Trophoblast cell (in vitro differentiated cells and primary cell): ENCODE measurements around the gene CACNA1C.

Experiments
- DNase-seq, 2 donors: peaks; one replicate each; pipeline ENCODE4 v3.0.0-alpha.2; 2016
- H2AFZ ChIP-seq: 2 replicates; pipeline ENCODE4 v1.6.1; 2013; ENCODE audit warnings: low read length, moderate library complexity, mild to moderate bottlenecking; ENCODE audit not compliant: insufficient read depth, poor library complexity
- H2AK5ac ChIP-seq: 2 replicates; pipeline ENCODE4 v1.6.1; 2013; ENCODE audit warnings: mild to moderate bottlenecking, low read length
- H2BK120ac ChIP-seq: 2 replicates; pipeline ENCODE4 v1.6.1; 2013; ENCODE audit warnings: low read length, mild to moderate bottlenecking, moderate library complexity; ENCODE audit not compliant: insufficient read depth, poor library complexity
- H2BK12ac ChIP-seq: 2 replicates; pipeline ENCODE4 v1.6.1; 2013; ENCODE audit warnings: mild to moderate bottlenecking, low read length, moderate library complexity
- H2BK5ac ChIP-seq: 2 replicates; pipeline ENCODE4 v1.6.1; 2013; ENCODE audit warnings: low read length, low read depth, moderate library complexity, mild to moderate bottlenecking; ENCODE audit not compliant: poor library complexity
- H3K14ac ChIP-seq: 2 replicates; pipeline ENCODE4 v1.6.1; 2013; ENCODE audit warnings: mild to moderate bottlenecking, low read length
- H3K18ac ChIP-seq: 2 replicates; pipeline ENCODE4 v1.6.1; 2013; ENCODE audit warnings: mild to moderate bottlenecking, low read length
- H3K23ac ChIP-seq: 2 replicates; pipeline ENCODE4 v1.6.1; 2013; ENCODE audit warnings: low read length
- H3K27ac ChIP-seq: 2 replicates; pipeline ENCODE4 v1.5.1; 2013; ENCODE audit warnings: low read depth, mild to moderate bottlenecking, inconsistent platforms, low read length, moderate library complexity
- H3K27me3 ChIP-seq: 2 replicates; pipeline ENCODE4 v1.6.1; 2013; ENCODE audit warnings: inconsistent platforms, mild to moderate bottlenecking, low read length, moderate library complexity; ENCODE audit not compliant: insufficient read depth
- H3K36me3 ChIP-seq, 2 experiments: 1 replicate in 1 of 2; 2 replicates in 1 of 2; pipeline ENCODE4 v1.6.1; 2013; ENCODE audit warnings: low read length in 2 of 2, mild to moderate bottlenecking in 2 of 2, moderate library complexity in 1 of 2; ENCODE audit not compliant: insufficient read depth in 2 of 2, control insufficient read depth in 1 of 2
- H3K4ac ChIP-seq: 2 replicates; pipeline ENCODE4 v1.6.1; 2013; ENCODE audit warnings: low read depth, mild to moderate bottlenecking, low read length, moderate library complexity
- H3K4me1 ChIP-seq, 2 experiments: 1 replicate in 1 of 2; 2 replicates in 1 of 2; pipeline ENCODE4 v1.6.1; 2013; ENCODE audit warnings: low read length in 2 of 2, mild to moderate bottlenecking in 2 of 2, moderate library complexity in 1 of 2; ENCODE audit not compliant: insufficient read depth in 2 of 2, control insufficient read depth in 1 of 2
- H3K4me2 ChIP-seq: 2 replicates; pipeline ENCODE4 v1.6.1; 2013; ENCODE audit warnings: inconsistent platforms, mild to moderate bottlenecking, low read length, moderate library complexity
- H3K4me3 ChIP-seq: 2 replicates; pipeline ENCODE4 v1.5.1; 2013; ENCODE audit warnings: mild to moderate bottlenecking, low read depth, low read length, inconsistent platforms
- H3K79me1 ChIP-seq: one replicate; pipeline ENCODE4 v1.6.1; 2013; ENCODE audit warnings: low read length
- H3K79me2 ChIP-seq: 2 replicates; pipeline ENCODE4 v1.6.1; 2013; ENCODE audit warnings: low read length, mild to moderate bottlenecking; ENCODE audit not compliant: control insufficient read depth, insufficient read depth, poor library complexity
- H3K9ac ChIP-seq: 2 replicates; pipeline ENCODE4 v1.6.1; 2013; ENCODE audit warnings: mild to moderate bottlenecking, low read length
- H3K9me3 ChIP-seq: 2 replicates; pipeline ENCODE4 v1.6.1; 2013; ENCODE audit warnings: low read depth, mild to moderate bottlenecking, control low read depth, inconsistent platforms, low read length; ENCODE audit not compliant: insufficient read depth
- H4K12ac ChIP-seq: 2 replicates; pipeline ENCODE4 v1.6.1; 2013; ENCODE audit warnings: low read depth, mild to moderate bottlenecking, low read length, moderate library complexity
- H4K8ac ChIP-seq: 2 replicates; pipeline ENCODE4 v1.6.1; 2013; ENCODE audit warnings: low read depth, mild to moderate bottlenecking, low read length, moderate library complexity
- H4K91ac ChIP-seq: one replicate; pipeline ENCODE4 v1.6.1; 2013; ENCODE audit warnings: low read depth, mild to moderate bottlenecking, low read length, moderate library complexity
- WGBS: extraction: QIAGEN DNeasy Blood & Tissue Kit; methylation state at CpG from one replicate; pipeline ENCODE4 v1.1.7; 2013; ENCODE audit warnings: missing lambda C conversion rate; ENCODE audit not compliant: insufficient read length, insufficient coverage; ENCODE audit errors: extremely low coverage; 5-methylcytosine and 5-hydroxymethylcytosine counted together

CACNA1C gene

GRCh38 chr12:2115101-2115845 is 62.5 kb downstream of the CACNA1C start:
- H3K23ac ChIP-seq = peak overlapping the region; percentile 31
- no peaks in the 10 kb centered on the region for H3K79me1 ChIP-seq
- H3K36me3 ChIP-seq = peaks cover 5 to 12% of the 10 kb centered on the region in 2 experiments
- no peak overlapping the region for H3K4me3 ChIP-seq
- no peak overlapping the region for H4K12ac ChIP-seq
- no peaks in the 10 kb centered on the region for H3K4me1 ChIP-seq
- no peaks in the 10 kb centered on the region for H3K79me2 ChIP-seq
- H4K91ac ChIP-seq = no peak overlapping the region
- H2AFZ ChIP-seq = no peak overlapping the region
- no peak overlapping the region for H2AK5ac ChIP-seq
- no peak overlapping the region for H2BK120ac ChIP-seq
- no peak overlapping the region for H3K4ac ChIP-seq
- no peak overlapping the region for H3K18ac ChIP-seq
- no peaks in the 10 kb centered on the region for H3K27me3 ChIP-seq
- no peak overlapping the region for H3K9ac ChIP-seq
- H3K27ac ChIP-seq = no peak overlapping the region
- H3K9me3 ChIP-seq = peaks cover 1% of the 10 kb centered on the region
- H3K14ac ChIP-seq = no peak overlapping the region
- H3K4me2 ChIP-seq = no peak overlapping the region
- WGBS = no CpG with 5 or more reads among the region's 31 CpGs
- no peak overlapping the region for H2BK12ac ChIP-seq
- H2BK5ac ChIP-seq = no peak overlapping the region
- H4K8ac ChIP-seq = no peak overlapping the region
- DNase-seq = no peak

GRCh38 chr12:2117541-2117940 is 64.8 kb downstream of the CACNA1C start:
- Histone ChIP-seq H3K4ac (no peak overlapping the region), H3K23ac (no peak overlapping the region), H4K91ac (no peak overlapping the region), H3K36me3 (peaks cover 5 to 23% of the 10 kb centered on the region in 2 experiments), H3K27ac (no peak overlapping the region), H2BK5ac (no peak overlapping the region), H2BK12ac (no peak overlapping the region), H3K4me2 (no peak overlapping the region), H3K27me3 (no peaks in the 10 kb centered on the region), H2BK120ac (no peak overlapping the region), H4K8ac (no peak overlapping the region), H3K18ac (no peak overlapping the region), H2AK5ac (no peak overlapping the region), H3K79me1 (no peaks in the 10 kb centered on the region), H3K4me3 (no peak overlapping the region), H3K79me2 (no peaks in the 10 kb centered on the region), H4K12ac (no peak overlapping the region), H3K4me1 (no peaks in the 10 kb centered on the region), H2AFZ (no peak overlapping the region), H3K14ac (no peak overlapping the region), H3K9me3 (no peaks in the 10 kb centered on the region), H3K9ac (no peak overlapping the region)
- no CpG with 5 or more reads among the region's 7 CpGs for WGBS
- no peak for DNase-seq

DNA sequence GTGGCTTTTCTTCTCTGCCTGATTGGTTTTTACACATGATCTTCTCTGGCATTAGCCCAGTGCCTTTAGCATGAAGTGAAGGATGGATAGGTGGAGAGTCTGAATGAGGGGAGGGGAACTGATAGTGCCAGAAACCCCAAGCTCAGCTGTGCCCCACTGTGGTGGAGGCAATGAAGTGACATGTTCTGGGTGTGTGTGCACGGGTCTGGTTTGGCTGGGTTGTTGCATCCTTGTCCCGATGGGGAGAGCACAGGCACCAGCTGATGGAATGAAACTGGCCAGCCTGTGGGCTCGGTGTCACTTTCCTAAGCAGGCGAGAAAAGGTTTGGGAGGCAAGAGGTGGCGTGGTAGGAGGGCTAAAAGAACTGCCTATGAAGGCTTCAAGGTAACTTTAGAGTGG is 65.3 kb downstream of the CACNA1C start:
- Histone ChIP-seq H3K14ac (no peak overlapping the region), H3K27ac (no peak overlapping the region), H3K9ac (no peak overlapping the region), H3K27me3 (no peaks in the 10 kb centered on the region), H2BK120ac (no peak overlapping the region), H3K18ac (no peak overlapping the region), H2BK12ac (no peak overlapping the region), H2BK5ac (no peak overlapping the region), H3K4me2 (no peak overlapping the region), H3K4me3 (no peak overlapping the region), H2AK5ac (no peak overlapping the region), H3K23ac (no peak overlapping the region), H4K91ac (no peak overlapping the region), H2AFZ (no peak overlapping the region), H3K79me2 (no peaks in the 10 kb centered on the region), H3K4ac (no peak overlapping the region), H3K36me3 (peaks cover 5 to 23% of the 10 kb centered on the region in 2 experiments), H4K8ac (no peak overlapping the region), H3K9me3 (no peaks in the 10 kb centered on the region), H3K4me1 (no peaks in the 10 kb centered on the region), H4K12ac (no peak overlapping the region), H3K79me1 (no peaks in the 10 kb centered on the region)
- DNase-seq = no peak
- no CpG with 5 or more reads among the region's 5 CpGs for WGBS

- Histone ChIP-seq H3K9ac (no peak overlapping the region), H3K4me3 (no peak overlapping the region), H3K23ac (no peak overlapping the region), H4K12ac (no peak overlapping the region), H2BK5ac (no peak overlapping the region), H3K27ac (no peak overlapping the region), H2BK120ac (no peak overlapping the region), H3K4me1 (no peaks in the 10 kb centered on the region), H2BK12ac (no peak overlapping the region), H3K14ac (no peak overlapping the region), H4K8ac (no peak overlapping the region), H2AFZ (no peak overlapping the region), H3K36me3 (peaks cover 5 to 23% of the 10 kb centered on the region in 2 experiments), H3K79me2 (no peaks in the 10 kb centered on the region), H3K9me3 (no peaks in the 10 kb centered on the region), H3K18ac (no peak overlapping the region), H4K91ac (no peak overlapping the region), H2AK5ac (no peak overlapping the region), H3K4me2 (no peak overlapping the region), H3K79me1 (no peaks in the 10 kb centered on the region), H3K4ac (no peak overlapping the region), H3K27me3 (no peaks in the 10 kb centered on the region)
- no CpG with 5 or more reads among the region's 12 CpGs for WGBS
- no peak for DNase-seq
These were observed 65.9 kb downstream of the CACNA1C start for GRCh38 chr12:2118481-2119255.
